Upper lobe of right lung (tissue), 1 donor: Measurements from ENCODE around the gene SHH. TPM values are rescaled to one million over a fixed set of nuclear protein-coding genes. Genes with fewer than 3 reads are reported as not detected.
"Not testable (repeated sequence)": the region's sequence is repeated elsewhere in the genome, so short reads cannot be mapped to it uniquely, and the experiment has no call there.

ENCODE experiments used
- ATAC-seq: fragments of 200-7000 bp; cut with Tn5 transposase; one replicate; pipeline ENCODE4 v1.9.1; 2020; ENCODE audit warnings: mild to moderate bottlenecking, moderate library complexity
- DNase-seq: peaks from one replicate; pipeline ENCODE4 v3.0.0-alpha.2; 2020
- H3K27ac ChIP-seq: fragments of 200-600 bp; one replicate; pipeline ENCODE4 v1.8.0; 2022
- H3K27me3 ChIP-seq: fragments of 200-600 bp; one replicate; pipeline ENCODE4 v1.8.0; 2022; ENCODE audit warnings: mild to moderate bottlenecking
- H3K36me3 ChIP-seq: fragments of 200-600 bp; one replicate; pipeline ENCODE4 v1.8.0; 2022
- H3K4me1 ChIP-seq: fragments of 200-600 bp; one replicate; pipeline ENCODE4 v1.8.0; 2022
- H3K4me3 ChIP-seq: fragments of 200-600 bp; one replicate; pipeline ENCODE4 v1.8.0; 2022; ENCODE audit warnings: mild to moderate bottlenecking
- H3K9me3 ChIP-seq: fragments of 200-600 bp; one replicate; pipeline ENCODE4 v1.8.0; 2022
- intact Hi-C: fragments of 100-400 bp; cut with DNase I; formaldehyde crosslinking; loops from one replicate; pipeline ENCODE4 v1.11.0; 2022
- total RNA-seq: library from RNA; stranded (reverse); fragmentation: NEBNext Ultra II Directional; extraction: Animal tissue kit (Norgen Biotek cat#: 25700); gene quantifications from one replicate; pipeline ENCODE4 v1.2.1, GENCODE V29; 2021
- TF ChIP-seq, protein P1 (sequence below): fragments of 200-600 bp; IDR thresholded peaks from one replicate; pipeline ENCODE4 v1.8.0; 2022; ENCODE audit warnings: antibody characterized with exemption
- donor health status: DM: no; HTN: yes; CAD: no; lungs with severe emphysema.

SHH gene
- total RNA-seq, 1 donor from 2014 or later, result 10.1 TPM

DNA sequence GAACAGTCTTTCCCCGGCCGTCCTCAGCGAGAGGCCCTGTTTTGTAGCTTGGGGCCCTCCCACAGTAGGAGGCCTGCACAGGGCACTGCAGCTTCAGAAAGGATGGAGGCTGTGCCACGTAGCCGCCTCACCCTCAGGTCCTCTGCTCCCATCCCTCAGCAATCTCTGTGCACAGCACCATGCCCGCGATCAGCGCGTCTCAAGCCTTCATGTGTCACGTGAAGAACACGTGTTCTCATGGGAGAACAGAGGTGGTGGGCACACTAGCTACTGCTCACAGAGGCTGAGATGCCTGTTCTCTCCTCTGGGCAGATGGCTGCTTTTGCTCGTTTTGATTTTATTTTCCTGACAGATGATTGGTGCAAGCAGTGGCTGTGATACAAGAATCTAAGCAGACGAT, 8.5 kb upstream of the SHH start:
- no peak overlapping the region for H3K4me3 ChIP-seq
- TF ChIP-seq, protein P1, sequence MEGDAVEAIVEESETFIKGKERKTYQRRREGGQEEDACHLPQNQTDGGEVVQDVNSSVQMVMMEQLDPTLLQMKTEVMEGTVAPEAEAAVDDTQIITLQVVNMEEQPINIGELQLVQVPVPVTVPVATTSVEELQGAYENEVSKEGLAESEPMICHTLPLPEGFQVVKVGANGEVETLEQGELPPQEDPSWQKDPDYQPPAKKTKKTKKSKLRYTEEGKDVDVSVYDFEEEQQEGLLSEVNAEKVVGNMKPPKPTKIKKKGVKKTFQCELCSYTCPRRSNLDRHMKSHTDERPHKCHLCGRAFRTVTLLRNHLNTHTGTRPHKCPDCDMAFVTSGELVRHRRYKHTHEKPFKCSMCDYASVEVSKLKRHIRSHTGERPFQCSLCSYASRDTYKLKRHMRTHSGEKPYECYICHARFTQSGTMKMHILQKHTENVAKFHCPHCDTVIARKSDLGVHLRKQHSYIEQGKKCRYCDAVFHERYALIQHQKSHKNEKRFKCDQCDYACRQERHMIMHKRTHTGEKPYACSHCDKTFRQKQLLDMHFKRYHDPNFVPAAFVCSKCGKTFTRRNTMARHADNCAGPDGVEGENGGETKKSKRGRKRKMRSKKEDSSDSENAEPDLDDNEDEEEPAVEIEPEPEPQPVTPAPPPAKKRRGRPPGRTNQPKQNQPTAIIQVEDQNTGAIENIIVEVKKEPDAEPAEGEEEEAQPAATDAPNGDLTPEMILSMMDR, result no peak

DNA sequence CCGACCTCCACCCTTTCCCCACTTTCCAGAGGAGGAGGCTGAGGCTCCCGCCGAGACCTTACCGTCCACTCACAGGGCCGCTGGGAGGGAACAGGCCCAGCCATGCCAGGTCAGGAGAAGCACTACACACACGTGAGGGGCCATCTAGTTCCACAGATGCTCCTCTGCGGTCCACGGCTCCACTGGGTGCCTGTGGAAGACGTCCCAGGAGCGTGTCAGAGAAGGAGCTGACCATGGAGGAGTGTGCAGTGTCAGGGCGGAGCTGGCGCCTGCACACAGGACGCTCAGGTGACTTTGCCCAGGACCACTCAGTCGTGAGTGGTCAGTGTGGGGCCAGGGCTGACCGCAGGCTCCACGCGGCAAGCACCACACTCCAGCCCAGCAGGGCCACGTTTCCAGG, 8.0 kb upstream of the SHH start:
- Histone ChIP-seq H3K4me1 (no peaks in the 10 kb centered on the region), H3K36me3 (no peaks in the 10 kb centered on the region), H3K27ac (no peak overlapping the region), H3K9me3 (no peaks in the 10 kb centered on the region), H3K27me3 (no peaks in the 10 kb centered on the region), H3K4me3 (no peak overlapping the region)
- intact Hi-C loops, result no loop called here
- ATAC-seq, result no peak
- no peak for DNase-seq
- TF ChIP-seq, protein P1, result no peak

More for the DNA sequence above, 8.5 kb upstream of the SHH start:
- H3K27me3 ChIP-seq, result no peaks in the 10 kb centered on the region
- H3K27ac ChIP-seq, result no peak overlapping the region
- ATAC-seq (no peak), DNase-seq (no peak)
- intact Hi-C loops, result no loop called here
- no peaks in the 10 kb centered on the region for H3K9me3 ChIP-seq
- H3K4me1 ChIP-seq, result no peaks in the 10 kb centered on the region
- no peaks in the 10 kb centered on the region for H3K36me3 ChIP-seq

DNA sequence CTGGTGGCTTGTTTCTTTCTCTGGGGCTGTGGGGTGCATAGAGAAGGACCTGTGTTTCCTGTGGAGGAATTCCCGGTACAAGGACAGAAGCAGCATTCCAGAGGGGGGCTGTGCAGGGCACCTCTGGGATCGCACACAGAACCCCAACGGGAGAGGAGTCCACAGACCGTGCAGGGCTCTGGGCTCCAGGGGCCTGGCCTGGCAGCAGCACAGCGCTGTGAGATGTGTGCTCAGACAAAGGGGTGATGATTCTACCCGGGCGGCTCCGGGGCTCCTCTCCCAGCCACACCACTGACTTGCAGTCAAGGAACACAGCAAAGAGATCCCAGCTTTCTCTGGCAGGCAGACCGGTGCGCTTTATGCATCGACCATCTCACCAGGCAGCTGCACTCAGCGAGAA, 6.9 kb upstream of the SHH start:
- H3K36me3 ChIP-seq, result no peaks in the 10 kb centered on the region
- no peaks in the 10 kb centered on the region for H3K4me1 ChIP-seq
- H3K4me3 ChIP-seq, result no peak overlapping the region
- peaks cover 7% of the 10 kb centered on the region for H3K27me3 ChIP-seq
- TF ChIP-seq, protein P1, result no peak
- intact Hi-C loops, result loop anchor here (10.0 kb wide), 1 partner anchor 656 kb away; no protein-coding TSS in a partner anchor
- DNase-seq (no peak), ATAC-seq (no peak)
- H3K9me3 ChIP-seq, result no peaks in the 10 kb centered on the region
- no peak overlapping the region for H3K27ac ChIP-seq

DNA sequence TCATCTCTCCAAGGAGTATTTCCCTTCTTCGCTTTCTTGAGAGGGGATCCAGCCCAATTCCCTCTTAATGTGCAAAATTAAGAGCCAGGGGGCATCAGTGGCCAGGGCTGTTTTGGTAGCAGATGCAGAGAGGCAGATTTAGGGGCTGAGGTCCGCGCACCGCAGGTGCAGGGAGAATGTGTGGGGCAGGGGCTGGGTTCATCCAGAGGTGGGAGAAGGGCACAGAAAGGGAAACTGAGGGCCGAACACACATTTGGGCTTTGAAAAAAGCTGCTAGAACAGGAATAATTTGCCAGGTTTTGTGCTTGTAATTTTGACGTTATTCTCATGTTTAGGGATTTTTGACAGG, 6.5 kb upstream of the SHH start:
- DNase-seq (no peak), ATAC-seq (no peak)
- Histone ChIP-seq H3K9me3 (no peaks in the 10 kb centered on the region), H3K27ac (no peak overlapping the region), H3K4me1 (no peaks in the 10 kb centered on the region), H3K36me3 (no peaks in the 10 kb centered on the region), H3K4me3 (no peak overlapping the region), H3K27me3 (peaks cover 11% of the 10 kb centered on the region)
- TF ChIP-seq, protein P1, result no peak
- intact Hi-C loops, result loop anchor here (10.0 kb wide), 1 partner anchor 656 kb away; no protein-coding TSS in a partner anchor

DNA sequence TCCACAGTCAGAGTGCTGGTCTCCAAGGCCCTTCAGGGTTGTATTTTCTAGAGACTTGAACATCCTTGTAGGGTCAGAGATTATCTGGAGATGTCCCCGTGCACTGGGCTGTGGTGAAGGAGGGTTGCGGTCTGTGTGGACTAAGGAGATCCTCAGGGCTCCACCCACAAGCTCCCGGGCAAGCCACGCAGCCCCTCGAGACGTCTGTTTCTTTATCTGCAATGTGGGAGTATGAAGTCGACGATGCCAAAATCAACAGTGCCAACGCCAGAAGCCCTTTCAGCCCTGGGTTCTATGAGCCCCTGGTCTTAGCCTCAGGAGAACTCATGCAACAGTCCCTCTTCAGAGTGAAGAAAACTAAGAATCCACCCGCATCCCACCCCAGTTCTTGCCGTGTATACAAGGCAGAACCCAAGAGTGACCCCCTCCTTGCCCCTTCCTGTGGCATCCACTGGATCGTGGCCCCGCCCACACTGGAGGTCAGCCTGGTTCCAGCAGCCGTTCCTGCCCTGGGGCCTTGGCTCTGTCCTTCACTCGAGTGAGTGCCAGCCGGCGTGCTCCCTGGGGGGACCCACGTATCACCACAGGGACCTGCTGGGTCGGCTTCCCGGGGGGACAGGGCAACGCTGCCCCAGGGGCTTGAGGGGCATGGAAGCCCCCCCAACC, 6.0 kb upstream of the SHH start:
- intact Hi-C loops, result loop anchor here (10.0 kb wide), 1 partner anchor 657 kb away; no protein-coding TSS in a partner anchor
- TF ChIP-seq, protein P1, result no peak
- Histone ChIP-seq H3K27me3 (peaks cover 16% of the 10 kb centered on the region), H3K4me1 (no peaks in the 10 kb centered on the region), H3K4me3 (no peak overlapping the region), H3K9me3 (no peaks in the 10 kb centered on the region), H3K27ac (no peak overlapping the region), H3K36me3 (no peaks in the 10 kb centered on the region)
- ATAC-seq, result no peak
- peak; percentile 63 for DNase-seq

DNA sequence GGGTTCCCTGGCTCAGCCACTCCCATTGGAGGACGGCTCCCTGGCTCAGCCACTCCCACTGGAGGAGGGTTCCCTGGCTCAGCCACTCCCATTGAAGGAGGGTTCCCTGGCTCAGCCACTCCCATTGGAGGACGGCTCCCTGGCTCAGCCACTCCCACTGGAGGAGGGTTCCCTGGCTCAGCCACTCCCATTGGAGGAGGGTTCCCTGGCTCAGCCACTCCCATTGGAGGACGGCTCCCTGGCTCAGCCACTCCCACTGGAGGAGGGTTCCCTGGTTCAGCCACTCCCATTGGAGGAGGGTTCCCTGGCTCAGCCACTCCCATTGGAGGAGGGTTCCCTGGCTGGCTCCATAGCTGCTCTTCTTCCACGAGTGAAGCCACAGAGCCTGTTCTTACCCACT, 5.3 kb upstream of the SHH start:
- intact Hi-C loops, result loop anchor here (10.0 kb wide), 1 partner anchor 657 kb away; no protein-coding TSS in a partner anchor
- H3K36me3 ChIP-seq, ATAC-seq, H3K4me3 ChIP-seq, H3K9me3 ChIP-seq, H3K27ac ChIP-seq, DNase-seq, H3K4me1 ChIP-seq: not testable (repeated sequence)
- H3K27me3 ChIP-seq, result peaks cover 24% of the 10 kb centered on the region
